Measurements from ENCODE around the gene TUBGCP3. TPM values are rescaled to one million over a fixed set of nuclear protein-coding genes. Genes with fewer than 3 reads are reported as not detected.
"Not testable (repeated sequence)": the region's sequence is repeated elsewhere in the genome, so short reads cannot be mapped to it uniquely, and the experiment has no call there.

The TUBGCP3 gene
- total and polyA plus RNA-seq, 4 donors, result 10.9 to 40.2 (median 26.9) TPM

GRCh38 chr13:112636401-112636975, 48.5 kb upstream of the TUBGCP3 start:
- Histone ChIP-seq H3K27ac (ENCODE audit: low read depth in 1 of 2, low read length in 1 of 2) (no peak overlapping the region), H3K36me3 (ENCODE audit: control insufficient read depth in 4 of 4, insufficient read depth in 4 of 4, low read length in 4 of 4) (no peaks in the 10 kb centered on the region), H3K27me3 (ENCODE audit: control insufficient read depth in 3 of 3, insufficient read depth in 3 of 3, low read length in 2 of 3) (no peaks in the 10 kb centered on the region), H3K9ac (ENCODE audit: insufficient read depth in 1 of 2, low read length in 2 of 2) (no peak overlapping the region), H3K9me3 (ENCODE audit: control insufficient read depth in 4 of 4, insufficient read depth in 3 of 4, low read length in 3 of 4) (peaks cover 0 to 1% (median 0%) of the 10 kb centered on the region in 4 donors), H3K4me3 (no peak overlapping the region), H3K4me1 (ENCODE audit: control insufficient read depth in 5 of 5, insufficient read depth in 5 of 5, low read length in 5 of 5) (peaks cover 0 to 5% (median 0%) of the 10 kb centered on the region in 5 donors)
- DNase-seq (no peak), ATAC-seq (ENCODE audit: insufficient read depth, low FRiP score) (no peak)
- no peak for TF ChIP-seq CTCF (IDR thresholded peaks at IDR 0.05; ENCODE audit: control extremely low read depth, extremely low read depth)
- WGBS, 2 donors, result 94 to 95% methylated on average over 19 of the region's 19 CpGs

- Histone ChIP-seq H3K36me3 (ENCODE audit: control insufficient read depth in 4 of 4, insufficient read depth in 4 of 4, low read length in 4 of 4) (no peaks in the 10 kb centered on the region), H3K27me3 (ENCODE audit: control insufficient read depth in 3 of 3, insufficient read depth in 3 of 3, low read length in 2 of 3) (no peaks in the 10 kb centered on the region)
- WGBS, 2 donors, result 68% methylated on average over 6 of the region's 6 CpGs
These were observed 47.4 kb upstream of the TUBGCP3 start for GRCh38 chr13:112635323-112635722.

GRCh38 chr13:112634102-112634501, 46.1 kb upstream of the TUBGCP3 start:
- 83 to 89% methylated on average over 11 of the region's 11 CpGs for WGBS, 2 donors
- Histone ChIP-seq H3K4me1 (ENCODE audit: control insufficient read depth in 5 of 5, insufficient read depth in 5 of 5, low read length in 5 of 5) (no peaks in the 10 kb centered on the region), H3K9me3 (ENCODE audit: control insufficient read depth in 4 of 4, insufficient read depth in 3 of 4, low read length in 3 of 4) (peaks cover 0 to 1% (median 0%) of the 10 kb centered on the region in 4 donors), H3K9ac (ENCODE audit: insufficient read depth in 1 of 2, low read length in 2 of 2) (no peak overlapping the region), H3K36me3 (ENCODE audit: control insufficient read depth in 4 of 4, insufficient read depth in 4 of 4, low read length in 4 of 4) (no peaks in the 10 kb centered on the region), H3K4me3 (no peak overlapping the region), H3K27me3 (ENCODE audit: control insufficient read depth in 3 of 3, insufficient read depth in 3 of 3, low read length in 2 of 3) (peaks cover 0 to 2% (median 0%) of the 10 kb centered on the region in 3 donors), H3K27ac (ENCODE audit: low read depth in 1 of 2, low read length in 1 of 2) (no peak overlapping the region)
- no peak for TF ChIP-seq CTCF (IDR thresholded peaks at IDR 0.05; ENCODE audit: control extremely low read depth, extremely low read depth)
- ATAC-seq (ENCODE audit: insufficient read depth, low FRiP score), result no peak
- DNase-seq, result no peak

More at GRCh38 chr13:112635323-112635722, 47.4 kb upstream of the TUBGCP3 start:
- Histone ChIP-seq H3K9me3 (ENCODE audit: control insufficient read depth in 4 of 4, insufficient read depth in 3 of 4, low read length in 3 of 4) (peaks cover 0 to 1% (median 0%) of the 10 kb centered on the region in 4 donors), H3K4me3 (no peak overlapping the region), H3K9ac (ENCODE audit: insufficient read depth in 1 of 2, low read length in 2 of 2) (no peak overlapping the region), H3K4me1 (ENCODE audit: control insufficient read depth in 5 of 5, insufficient read depth in 5 of 5, low read length in 5 of 5) (peaks cover 0 to under 1% (median 0%) of the 10 kb centered on the region in 5 donors), H3K27ac (ENCODE audit: low read depth in 1 of 2, low read length in 1 of 2) (no peak overlapping the region)
- ATAC-seq (ENCODE audit: insufficient read depth, low FRiP score) (no peak), DNase-seq (no peak)
- TF ChIP-seq CTCF (IDR thresholded peaks at IDR 0.05; ENCODE audit: control extremely low read depth, extremely low read depth), result no peak

GRCh38 chr13:112630226-112630625, 42.3 kb upstream of the TUBGCP3 start:
- not testable (repeated sequence) for H3K4me1 ChIP-seq (ENCODE audit: control insufficient read depth in 5 of 5, insufficient read depth in 5 of 5, low read length in 5 of 5); H3K9ac ChIP-seq (ENCODE audit: insufficient read depth in 1 of 2, low read length in 2 of 2); H3K27me3 ChIP-seq (ENCODE audit: control insufficient read depth in 3 of 3, insufficient read depth in 3 of 3, low read length in 2 of 3); DNase-seq; H3K9me3 ChIP-seq (ENCODE audit: control insufficient read depth in 4 of 4, insufficient read depth in 3 of 4, low read length in 3 of 4); H3K36me3 ChIP-seq (ENCODE audit: control insufficient read depth in 4 of 4, insufficient read depth in 4 of 4, low read length in 4 of 4); ATAC-seq (ENCODE audit: insufficient read depth, low FRiP score); H3K27ac ChIP-seq (ENCODE audit: low read depth in 1 of 2, low read length in 1 of 2); H3K4me3 ChIP-seq
- WGBS, 2 donors, result 90 to 95% methylated on average over 10 of the region's 10 CpGs
